Measurements from ENCODE around the gene LIAS.
A peak's percentile ranks its signal among the peaks of the same experiment; 100 is the strongest.
"Not testable (repeated sequence)": the region's sequence is repeated elsewhere in the genome, so short reads cannot be mapped to it uniquely, and the experiment has no call there.

The LIAS gene

GRCh38 chr4:39452860-39453587 lies 5.8 kb upstream of the LIAS start:
- DNase-seq (ENCODE audit: low spot score), result no peak

- DNase-seq (ENCODE audit: low spot score), result no peak
These were observed 5.1 kb upstream of the LIAS start for GRCh38 chr4:39453738-39454137.

GRCh38 chr4:39455486-39455885 lies 3.4 kb upstream of the LIAS start:
- DNase-seq (ENCODE audit: low spot score), result no peak

GRCh38 chr4:39456946-39457763 lies 1.7 kb upstream of the LIAS start:
- DNase-seq (ENCODE audit: low spot score), result no peak

GRCh38 chr4:39458161-39458504 lies 723 bp upstream of the LIAS start:
- DNase-seq (ENCODE audit: low spot score), result not testable (repeated sequence)

GRCh38 chr4:39464886-39465501 lies 6.1 kb downstream of the LIAS start:
- DNase-seq (ENCODE audit: low spot score), result peak; percentile 74

- DNase-seq (ENCODE audit: low spot score), result no peak
These were observed 7.9 kb downstream of the LIAS start for GRCh38 chr4:39466747-39467146.

GRCh38 chr4:39467464-39467863 lies 8.6 kb downstream of the LIAS start:
- no peak for DNase-seq (ENCODE audit: low spot score)

- DNase-seq (ENCODE audit: low spot score), result peak; percentile 82
These were observed 10.7 kb downstream of the LIAS start for GRCh38 chr4:39469429-39470077.

GRCh38 chr4:39470402-39470801 lies 11.5 kb downstream of the LIAS start:
- DNase-seq (ENCODE audit: low spot score), result no peak

GRCh38 chr4:39472396-39472795 lies 13.5 kb downstream of the LIAS start:
- no peak for DNase-seq (ENCODE audit: low spot score)

GRCh38 chr4:39476187-39476895 lies 17.5 kb downstream of the LIAS start:
- DNase-seq (ENCODE audit: low spot score), result no peak

GRCh38 chr4:39480251-39480650 lies 21.4 kb downstream of the LIAS start:
- no peak for DNase-seq (ENCODE audit: low spot score)

- no peak for DNase-seq (ENCODE audit: low spot score)
These were observed 22.2 kb downstream of the LIAS start for GRCh38 chr4:39480902-39481695.

- no peak for DNase-seq (ENCODE audit: low spot score)
These were observed 25.9 kb downstream of the LIAS start for GRCh38 chr4:39484582-39485272.

- DNase-seq (ENCODE audit: low spot score), result no peak
These were observed 27.5 kb downstream of the LIAS start for GRCh38 chr4:39486221-39486804.

- DNase-seq (ENCODE audit: low spot score), result no peak
These were observed 31.5 kb downstream of the LIAS start for GRCh38 chr4:39490322-39490721.

GRCh38 chr4:39494354-39494753 lies 35.5 kb downstream of the LIAS start:
- DNase-seq (ENCODE audit: low spot score), result no peak

GRCh38 chr4:39495446-39496213 lies 36.8 kb downstream of the LIAS start:
- DNase-seq (ENCODE audit: low spot score), result no peak
